ENCODE data around the gene ATP6V0A4.

ATP6V0A4 gene

GRCh38 chr7:138785587-138786437, 12.2 kb downstream of the ATP6V0A4 start:
- TF ChIP-seq ZFX (IDR thresholded peaks at IDR 0.05; ENCODE audit: borderline replicate concordance) (no peak), CTCF (IDR thresholded peaks at IDR 0.05) (peak; percentile 21)
- no peak overlapping the region for H3K27ac ChIP-seq

GRCh38 chr7:138784692-138785091, 13.3 kb downstream of the ATP6V0A4 start:
- TF ChIP-seq CTCF (IDR thresholded peaks at IDR 0.05): no peak
- TF ChIP-seq ZFX (IDR thresholded peaks at IDR 0.05; ENCODE audit: borderline replicate concordance): no peak
- no peak overlapping the region for H3K27ac ChIP-seq

GRCh38 chr7:138781004-138781403, 17.0 kb downstream of the ATP6V0A4 start:
- no peak overlapping the region for H3K27ac ChIP-seq
- no peak for TF ChIP-seq ZFX (IDR thresholded peaks at IDR 0.05; ENCODE audit: borderline replicate concordance)
- no peak for TF ChIP-seq CTCF (IDR thresholded peaks at IDR 0.05)

- no peak overlapping the region for H3K27ac ChIP-seq
- no peak for TF ChIP-seq CTCF (IDR thresholded peaks at IDR 0.05)
- no peak for TF ChIP-seq ZFX (IDR thresholded peaks at IDR 0.05; ENCODE audit: borderline replicate concordance)
These were observed 21.7 kb downstream of the ATP6V0A4 start for GRCh38 chr7:138776166-138776833.

- no peak for TF ChIP-seq CTCF (IDR thresholded peaks at IDR 0.05)
- TF ChIP-seq ZFX (IDR thresholded peaks at IDR 0.05; ENCODE audit: borderline replicate concordance): no peak
- no peak overlapping the region for H3K27ac ChIP-seq
These were observed 24.2 kb downstream of the ATP6V0A4 start for GRCh38 chr7:138773817-138774216.

GRCh38 chr7:138773176-138773575, 24.8 kb downstream of the ATP6V0A4 start:
- TF ChIP-seq ZFX (IDR thresholded peaks at IDR 0.05; ENCODE audit: borderline replicate concordance) (no peak), CTCF (IDR thresholded peaks at IDR 0.05) (no peak)
- H3K27ac ChIP-seq: no peak overlapping the region

- no peak overlapping the region for H3K27ac ChIP-seq
- TF ChIP-seq CTCF (IDR thresholded peaks at IDR 0.05): no peak
- no peak for TF ChIP-seq ZFX (IDR thresholded peaks at IDR 0.05; ENCODE audit: borderline replicate concordance)
These were observed 27.1 kb downstream of the ATP6V0A4 start for GRCh38 chr7:138770904-138771303.

All from 22Rv1 (cell line).